Measurements from ENCODE around the gene PIAS3.

Gene PIAS3

DNA sequence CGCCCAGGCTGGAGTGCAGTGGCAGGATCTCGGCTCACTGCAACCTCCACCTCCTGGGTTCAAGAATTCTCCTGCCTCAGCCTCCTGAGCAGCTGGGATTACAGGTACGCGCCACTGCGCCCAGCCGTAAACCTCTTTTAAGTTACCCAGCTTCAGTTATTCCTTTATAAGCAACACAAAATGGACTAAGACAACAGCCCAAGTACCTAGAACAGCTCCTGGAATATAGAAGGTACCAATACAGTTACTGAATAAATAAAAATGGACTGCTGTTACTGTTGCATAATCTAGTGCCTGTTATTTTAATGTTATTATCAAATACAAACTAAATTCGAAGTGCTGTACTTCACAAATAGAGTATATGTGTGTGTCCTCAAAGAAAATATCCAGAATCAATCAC lies 52.0 kb downstream of the PIAS3 start:
- DNase-seq (ENCODE audit: low read depth, low spot score): no peak
- ChIA-PET POLR2A (no interaction called here), CTCF (interaction anchor here (3.2 kb wide), 1 partner anchor 38 kb away, joined by 9 read pairs; the partner anchor contains the start of gene NUDT17)
- TF ChIP-seq CTCF (IDR thresholded peaks at IDR 0.05; ENCODE audit: insufficient read depth, low read length, missing control alignments): no peak
- no peak overlapping the region for H3K4me3 ChIP-seq (ENCODE audit: low read depth, low read length)

GRCh38 chr1:145806408-145806807 lies 52.5 kb downstream of the PIAS3 start:
- ChIA-PET POLR2A (no interaction called here), CTCF (interaction anchor here (3.2 kb wide), 1 partner anchor 39 kb away, joined by 9 read pairs; the partner anchor contains the start of gene NUDT17)
- TF ChIP-seq CTCF (IDR thresholded peaks at IDR 0.05; ENCODE audit: insufficient read depth, low read length, missing control alignments): no peak
- H3K4me3 ChIP-seq (ENCODE audit: low read depth, low read length): no peak overlapping the region
- DNase-seq (ENCODE audit: low read depth, low spot score): no peak

GRCh38 chr1:145805057-145805456 lies 53.8 kb downstream of the PIAS3 start:
- ChIA-PET CTCF (interaction anchor here (0.9 to 3.2 kb wide), 3 partner anchors 19 to 87 kb away, joined by 3 to 9 read pairs (median 3); partner anchors contain the start of gene NUDT17), POLR2A (no interaction called here)
- no peak for TF ChIP-seq CTCF (IDR thresholded peaks at IDR 0.05; ENCODE audit: insufficient read depth, low read length, missing control alignments)
- no peak for DNase-seq (ENCODE audit: low read depth, low spot score)
- no peak overlapping the region for H3K4me3 ChIP-seq (ENCODE audit: low read depth, low read length)

GRCh38 chr1:145804235-145805045 lies 54.4 kb downstream of the PIAS3 start:
- no peak for DNase-seq (ENCODE audit: low read depth, low spot score)
- ChIA-PET CTCF (interaction anchor here (1.2 kb wide), 1 partner anchor 18 kb away, joined by 3 read pairs; no protein-coding TSS in a partner anchor), POLR2A (interaction anchor here (0.8 kb wide), 1 partner anchor 53 kb away, joined by 4 read pairs; no protein-coding TSS in a partner anchor)
- TF ChIP-seq CTCF (IDR thresholded peaks at IDR 0.05; ENCODE audit: insufficient read depth, low read length, missing control alignments): no peak
- H3K4me3 ChIP-seq (ENCODE audit: low read depth, low read length): no peak overlapping the region

DNA sequence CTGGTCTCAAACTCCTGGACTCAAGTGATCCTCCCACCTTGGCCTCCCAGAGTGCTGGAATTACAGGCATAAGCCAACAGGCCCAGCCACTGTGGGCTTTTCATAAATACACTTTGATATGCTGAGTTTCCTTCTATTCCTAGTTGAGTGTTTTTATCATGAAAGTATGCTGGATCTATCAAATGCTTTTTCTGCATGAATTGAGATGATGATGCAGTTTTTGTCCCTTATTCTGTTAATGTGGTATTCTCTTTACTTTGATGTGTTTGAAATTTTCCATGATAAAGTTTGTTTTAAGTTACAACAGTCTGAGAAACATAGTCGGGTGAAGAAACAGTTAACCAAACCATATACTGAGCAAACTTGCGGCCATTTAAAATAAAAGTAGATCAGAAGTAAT lies 59.1 kb downstream of the PIAS3 start:
- DNase-seq (ENCODE audit: low read depth, low spot score): no peak
- H3K4me3 ChIP-seq (ENCODE audit: low read depth, low read length): no peak overlapping the region
- CTCF ChIA-PET: no interaction called here
- POLR2A ChIA-PET: no interaction called here
- no peak for TF ChIP-seq CTCF (IDR thresholded peaks at IDR 0.05; ENCODE audit: insufficient read depth, low read length, missing control alignments)

All from AG04449 (cell line).